DND-41 (cell line): ENCODE data around the gene MCAT.

ENCODE experiments used
- EZH2 ChIP-seq: IDR thresholded peaks from 3 replicates; pipeline ENCODE4 v1.6.1; 2012; ENCODE audit warnings: borderline replicate concordance, low read depth, mild to moderate bottlenecking, moderate library complexity, low read length, inconsistent platforms; ENCODE audit not compliant: severe bottlenecking
- TF ChIP-seq, protein P1 (sequence below): IDR thresholded peaks from 2 replicates; pipeline ENCODE4 v1.5.1; 2012; ENCODE audit warnings: borderline replicate concordance, low read length, moderate library complexity, mild to moderate bottlenecking; ENCODE audit not compliant: poor library complexity, severe bottlenecking; ENCODE audit errors: extremely low read depth

DNA sequence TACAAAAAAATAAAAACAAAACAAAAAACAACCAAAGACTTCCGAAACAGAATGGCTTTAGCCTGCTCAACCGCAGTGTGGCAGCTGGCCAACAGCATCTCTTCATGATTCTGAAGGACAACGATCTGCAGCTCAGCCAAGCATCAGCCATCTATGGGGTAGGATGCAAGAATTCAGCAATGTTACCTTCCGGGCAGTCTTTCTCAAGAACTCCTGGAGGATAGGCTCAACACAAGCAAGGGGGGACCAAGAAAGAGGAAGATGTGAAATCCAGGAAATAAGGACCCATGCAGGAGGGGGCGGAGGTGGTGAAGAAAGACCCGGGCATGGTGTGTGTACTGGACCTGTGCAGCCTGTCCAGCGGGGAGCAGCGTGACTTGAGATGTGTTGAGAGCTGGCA is 4.6 kb upstream of the MCAT start:
- TF ChIP-seq, protein P1, sequence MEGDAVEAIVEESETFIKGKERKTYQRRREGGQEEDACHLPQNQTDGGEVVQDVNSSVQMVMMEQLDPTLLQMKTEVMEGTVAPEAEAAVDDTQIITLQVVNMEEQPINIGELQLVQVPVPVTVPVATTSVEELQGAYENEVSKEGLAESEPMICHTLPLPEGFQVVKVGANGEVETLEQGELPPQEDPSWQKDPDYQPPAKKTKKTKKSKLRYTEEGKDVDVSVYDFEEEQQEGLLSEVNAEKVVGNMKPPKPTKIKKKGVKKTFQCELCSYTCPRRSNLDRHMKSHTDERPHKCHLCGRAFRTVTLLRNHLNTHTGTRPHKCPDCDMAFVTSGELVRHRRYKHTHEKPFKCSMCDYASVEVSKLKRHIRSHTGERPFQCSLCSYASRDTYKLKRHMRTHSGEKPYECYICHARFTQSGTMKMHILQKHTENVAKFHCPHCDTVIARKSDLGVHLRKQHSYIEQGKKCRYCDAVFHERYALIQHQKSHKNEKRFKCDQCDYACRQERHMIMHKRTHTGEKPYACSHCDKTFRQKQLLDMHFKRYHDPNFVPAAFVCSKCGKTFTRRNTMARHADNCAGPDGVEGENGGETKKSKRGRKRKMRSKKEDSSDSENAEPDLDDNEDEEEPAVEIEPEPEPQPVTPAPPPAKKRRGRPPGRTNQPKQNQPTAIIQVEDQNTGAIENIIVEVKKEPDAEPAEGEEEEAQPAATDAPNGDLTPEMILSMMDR: no peak
- no peak for TF ChIP-seq EZH2
